HCT116 (cell line): ENCODE measurements around the gene FGD4. TPM values are rescaled to one million over a fixed set of nuclear protein-coding genes. Genes with fewer than 3 reads are reported as not detected.

Experiments used
- ATAC-seq: fragments of 200-7000 bp; cut with Tn5 transposase; 2 replicates; pipeline ENCODE4 v1.9.1; 2020; ENCODE audit warnings: mild to moderate bottlenecking, moderate library complexity
- BruUV-seq: library from RNA; stranded (reverse); fragments of 400-500 nt; replicated peaks from 2 replicates; lab custom pipeline; 2021; lab: Mats Ljungman, UMichigan
- CTCF ChIA-PET: fragments of 300-600 bp; sonication (Branson Sonifier 250); formaldehyde crosslinking; loops from one replicate; lab custom pipeline; 2021; ENCODE audit warnings: antibody characterized with exemption; lab: Charles Lee
- POLR2A ChIA-PET: fragments of 300-600, 350-600 bp; sonication (Branson Sonifier 250); formaldehyde crosslinking; loops from one replicate; lab custom pipeline; 2021; ENCODE audit warnings: antibody characterized with exemption; lab: Charles Lee
- RAD21 ChIA-PET, 2 experiments: fragments of 300-600 bp; sonication (Branson Sonifier 250); formaldehyde crosslinking; loops; one replicate each; lab custom pipeline; 2023; ENCODE audit warnings: low total read pairs in 2 of 2; ENCODE audit not compliant: uncharacterized antibody in 2 of 2, unreplicated experiment in 2 of 2, low non-redundant PET in 1 of 2; lab: Charles Lee
- DNase-seq: peaks from one replicate; pipeline ENCODE4 v3.0.0-alpha.2; 2010; ENCODE audit warnings: low read depth, low spot score
- H2AFZ ChIP-seq: fragments of 200-600 bp; shearing (Covaris generic), sonication (generic); 2 replicates; pipeline ENCODE4 v1.6.1; 2017; ENCODE audit warnings: low read depth, mixed run types, mixed read lengths, antibody characterized with exemption, low read length; ENCODE audit not compliant: poor library complexity, severe bottlenecking
- H3K27ac ChIP-seq: 2 replicates; pipeline ENCODE4 v1.5.1; 2012; ENCODE audit warnings: low read depth, low read length
- H3K27me3 ChIP-seq: fragments of 200-600 bp; sonication (generic); 2 replicates; pipeline ENCODE4 v1.6.1; 2016; ENCODE audit warnings: mixed run types, low read length, mixed read lengths; ENCODE audit not compliant: insufficient read depth
- H3K36me3 ChIP-seq, 2 experiments: fragments of 200-500 bp in 1 of 2; fragments of 200-600 bp in 1 of 2; sonication (Bioruptor generic) in 1 of 2; sonication (generic) in 1 of 2; 2 replicates each; pipeline versions ENCODE4 v1.5.1 to v1.6.1; 2014 to 2016; ENCODE audit warnings: low read length in 2 of 2, inconsistent platforms in 1 of 2, mixed read lengths in 1 of 2, mixed run types in 1 of 2; ENCODE audit not compliant: insufficient read depth in 2 of 2, control insufficient read depth in 1 of 2
- H3K4me1 ChIP-seq, 2 experiments: fragments of 200-600 bp in 1 of 2; sonication (generic) in 1 of 2; 2 replicates each; pipeline versions ENCODE4 v1.5.1 to v1.6.1; 2012 to 2017; ENCODE audit warnings: low read length in 2 of 2, inconsistent platforms in 1 of 2, mild to moderate bottlenecking in 1 of 2, mixed read lengths in 1 of 2, mixed run types in 1 of 2, moderate library complexity in 1 of 2; ENCODE audit not compliant: insufficient read depth in 2 of 2, control insufficient read depth in 1 of 2
- H3K4me2 ChIP-seq: fragments of 200-600 bp; sonication (generic); 2 replicates; pipeline ENCODE4 v1.6.1; 2017; ENCODE audit warnings: mixed run types, low read length, mixed read lengths
- H3K4me3 ChIP-seq, 2 experiments: fragments of 200-600 bp in 1 of 2; sonication (generic) in 1 of 2; replicated peaks in 1 of 2; 2 replicates each; pipeline ENCODE4 v1.5.1; 2011 to 2016; ENCODE audit warnings: low read length in 2 of 2, control low read depth in 1 of 2, low read depth in 1 of 2, mild to moderate bottlenecking in 1 of 2, mixed read lengths in 1 of 2, mixed run types in 1 of 2
- H3K79me2 ChIP-seq: fragments of 200-600 bp; sonication (generic); 2 replicates; pipeline ENCODE4 v1.6.1; 2017; ENCODE audit warnings: mild to moderate bottlenecking, mixed run types, low read length, moderate library complexity, mixed read lengths; ENCODE audit not compliant: insufficient read depth
- H3K9ac ChIP-seq: fragments of 200-600 bp; sonication (generic); 2 replicates; pipeline ENCODE4 v1.6.1; 2016; ENCODE audit warnings: low read length, mixed read lengths
- H3K9me2 ChIP-seq: fragments of 200-600 bp; sonication (generic), shearing (Covaris generic); 2 replicates; pipeline ENCODE4 v1.6.1; 2017; ENCODE audit warnings: mixed run types, mild to moderate bottlenecking, moderate library complexity; ENCODE audit not compliant: insufficient read depth
- H3K9me3 ChIP-seq, 2 experiments: fragments of 200-500 bp in 1 of 2; fragments of 200-600 bp in 1 of 2; sonication (Bioruptor generic) in 1 of 2; sonication (generic) in 1 of 2; 2 replicates each; pipeline ENCODE4 v1.6.1; 2014 to 2017; ENCODE audit warnings: low read length in 2 of 2, mixed read lengths in 2 of 2, inconsistent platforms in 1 of 2, low read depth in 1 of 2, mild to moderate bottlenecking in 1 of 2, mixed run types in 1 of 2, moderate library complexity in 1 of 2; ENCODE audit not compliant: control insufficient read depth in 1 of 2, insufficient read depth in 1 of 2
- H4K20me1 ChIP-seq: fragments of 200-600 bp; sonication (generic), shearing (Covaris generic); 2 replicates; pipeline ENCODE4 v1.6.1; 2017; ENCODE audit warnings: mixed run types, mild to moderate bottlenecking, moderate library complexity; ENCODE audit not compliant: insufficient read depth
- CEBPB ChIP-seq: IDR thresholded peaks from 2 replicates; pipeline ENCODE4 v1.6.1; 2012; ENCODE audit warnings: low read depth
- CTCF ChIP-seq, 3 experiments: fragments of 200-600 bp in 1 of 3; sonication (generic) in 1 of 3; IDR thresholded peaks in 2 of 3; conservative IDR thresholded peaks in 1 of 3; 2 replicates each; pipeline ENCODE4 v1.5.1; 2012 to 2017; ENCODE audit warnings: low read depth in 2 of 3, low read length in 2 of 3, antibody characterized with exemption in 1 of 3, borderline replicate concordance in 1 of 3, control low read depth in 1 of 3, mild to moderate bottlenecking in 1 of 3, mixed read lengths in 1 of 3, mixed run types in 1 of 3, moderate library complexity in 1 of 3; ENCODE audit not compliant: insufficient read depth in 1 of 3
- EGR1 ChIP-seq: IDR thresholded peaks from 2 replicates; pipeline ENCODE4 v1.6.1; 2012; ENCODE audit warnings: low read depth
- EZH2 ChIP-seq: fragments of 200-600 bp; sonication (generic); IDR thresholded peaks from 2 replicates; pipeline ENCODE4 v1.6.1; 2017; ENCODE audit warnings: antibody characterized with exemption, mixed run types
- EZH2phosphoT487 ChIP-seq: fragments of 200-600 bp; IDR thresholded peaks from 2 replicates; pipeline ENCODE4 v1.6.1; 2018; ENCODE audit warnings: antibody characterized with exemption, borderline replicate concordance
- FOSL1 ChIP-seq: IDR thresholded peaks from 2 replicates; pipeline ENCODE4 v1.6.1; 2012; ENCODE audit warnings: low read depth
- JUND ChIP-seq: IDR thresholded peaks from 2 replicates; pipeline ENCODE4 v1.6.1; 2012
- MAX ChIP-seq: IDR thresholded peaks from 2 replicates; pipeline ENCODE4 v1.6.1; 2012
- POLR2A ChIP-seq: IDR thresholded peaks from 2 replicates; pipeline ENCODE4 v1.7.0; 2011; ENCODE audit warnings: borderline replicate concordance; ENCODE audit not compliant: insufficient read depth, insufficient read length; ENCODE audit errors: extremely low read depth
- POLR2AphosphoS5 ChIP-seq: IDR thresholded peaks from 2 replicates; pipeline ENCODE4 v1.6.1; 2011; ENCODE audit warnings: mild to moderate bottlenecking, low read depth, low read length, moderate library complexity
- RAD21 ChIP-seq: IDR thresholded peaks from 2 replicates; pipeline ENCODE4 v1.6.1; 2012; ENCODE audit warnings: low read depth, mild to moderate bottlenecking
- SIN3A ChIP-seq: IDR thresholded peaks from 2 replicates; pipeline ENCODE4 v1.6.1; 2012; ENCODE audit warnings: low read depth
- SP1 ChIP-seq: IDR thresholded peaks from 2 replicates; pipeline ENCODE4 v1.6.1; 2012; ENCODE audit warnings: low read depth
- SRF ChIP-seq: IDR thresholded peaks from 2 replicates; pipeline ENCODE4 v1.6.1; 2012; ENCODE audit warnings: low read depth
- TCF7L2 ChIP-seq: IDR thresholded peaks from 2 replicates; pipeline ENCODE4 v1.7.0; 2011; ENCODE audit warnings: borderline replicate concordance, inconsistent platforms; ENCODE audit not compliant: insufficient read depth, insufficient read length; ENCODE audit errors: extremely low read depth
- ZFX ChIP-seq: fragments of 450-650 bp; IDR thresholded peaks from 2 replicates; pipeline ENCODE4 v1.6.1; 2017
- ZNF274 ChIP-seq: fragments of 200-500 bp; sonication (Bioruptor generic); IDR thresholded peaks from 2 replicates; pipeline ENCODE4 v1.6.1; 2014; ENCODE audit warnings: mild to moderate bottlenecking, low read depth, low read length, inconsistent platforms
- intact Hi-C: fragments of 100-400 bp; cut with micrococcal nuclease; formaldehyde crosslinking; loops from 2 replicates; pipeline ENCODE4 v1.10.0; 2022
- total RNA-seq: library from RNA; stranded (reverse); gene quantifications from one replicate; pipeline ENCODE4 v1.2.1, GENCODE V29; 2021; ENCODE audit not compliant: unreplicated experiment

Gene FGD4
- total RNA-seq, 1 experiment from 2014 or later: 7.7 TPM

- Histone ChIP-seq H3K4me2 (no peak overlapping the region), H2AFZ (no peak overlapping the region), H4K20me1 (no peaks in the 10 kb centered on the region), H3K79me2 (peaks cover 22% of the 10 kb centered on the region), H3K27me3 (no peaks in the 10 kb centered on the region), H3K9ac (no peak overlapping the region), H3K4me3 (no peak overlapping the region), H3K9me2 (no peaks in the 10 kb centered on the region), H3K9me3 (no peaks in the 10 kb centered on the region), H3K36me3 (no peaks in the 10 kb centered on the region), H3K27ac (no peak overlapping the region)
- ChIA-PET RAD21 (interaction anchor here in 1 of 2 experiments (0.7 kb wide), 1 partner anchor 37 kb away, joined by 3 read pairs; no protein-coding TSS in a partner anchor), POLR2A (interaction anchor here (0.6 kb wide), 1 partner anchor 40 kb away, joined by 3 read pairs; no protein-coding TSS in a partner anchor), CTCF (no interaction called here)
- ATAC-seq (no peak), DNase-seq (no peak)
- BruUV-seq: no TSS peak
- intact Hi-C loops: no loop called here
- TF ChIP-seq ZFX (no peak), POLR2A (no peak), MAX (no peak), TCF7L2 (no peak), JUND (no peak), EZH2phosphoT487 (no peak), CEBPB (no peak), RAD21 (no peak), FOSL1 (no peak), SIN3A (no peak), SRF (no peak), EZH2 (no peak), CTCF (IDR thresholded peaks at IDR 0.05 in 2 of 3, conservative IDR thresholded peaks at IDR 0.05 in 1 of 3; ENCODE audit: borderline replicate concordance in 1 of 3, insufficient read depth in 1 of 3, low read depth in 2 of 3, low read length in 2 of 3) (no peak), SP1 (no peak), POLR2AphosphoS5 (no peak), ZNF274 (no peak), EGR1 (no peak)
- TF ChIP-seq, all 23 proteins: peak for 0
- H3K4me1 ChIP-seq: peaks cover 16 to 26% of the 10 kb centered on the region in 2 experiments
Observed at GRCh38 chr12:32402946-32403345, 3.6 kb downstream of the FGD4 start.
